NB4 (cell line): Measurements from ENCODE around the gene CUX1.

ENCODE experiments used
- DNase-seq: peaks from one replicate; pipeline ENCODE4 v3.0.0; 2010; ENCODE audit warnings: low read depth
- H3K4me3 ChIP-seq: one replicate; pipeline ENCODE4 v1.5.1; 2011; ENCODE audit warnings: mild to moderate bottlenecking, low read depth, low read length, moderate library complexity
- MYC ChIP-seq: IDR thresholded peaks from 2 replicates; pipeline ENCODE4 v1.6.1; 2011; ENCODE audit warnings: low read depth, low read length
- POLR2A ChIP-seq: IDR thresholded peaks from 2 replicates; pipeline ENCODE4 v1.6.1; 2011; ENCODE audit warnings: mild to moderate bottlenecking; ENCODE audit not compliant: insufficient read length; ENCODE audit errors: extremely low read depth
- TF ChIP-seq, protein P1 (sequence below): IDR thresholded peaks from 2 replicates; pipeline ENCODE4 v1.6.1; 2011; ENCODE audit warnings: low read depth, low read length
- TF ChIP-seq, protein P2 (sequence below): IDR thresholded peaks from one replicate; pipeline ENCODE4 v1.5.1; 2012; ENCODE audit warnings: low read depth, low read length

Gene CUX1

GRCh38 chr7:102251531-102252365 lies 434.3 kb downstream of the CUX1 start:
- TF ChIP-seq POLR2A (no peak), MYC (no peak)
- TF ChIP-seq, protein P1, sequence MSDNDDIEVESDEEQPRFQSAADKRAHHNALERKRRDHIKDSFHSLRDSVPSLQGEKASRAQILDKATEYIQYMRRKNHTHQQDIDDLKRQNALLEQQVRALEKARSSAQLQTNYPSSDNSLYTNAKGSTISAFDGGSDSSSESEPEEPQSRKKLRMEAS: no peak
- TF ChIP-seq, protein P2, sequence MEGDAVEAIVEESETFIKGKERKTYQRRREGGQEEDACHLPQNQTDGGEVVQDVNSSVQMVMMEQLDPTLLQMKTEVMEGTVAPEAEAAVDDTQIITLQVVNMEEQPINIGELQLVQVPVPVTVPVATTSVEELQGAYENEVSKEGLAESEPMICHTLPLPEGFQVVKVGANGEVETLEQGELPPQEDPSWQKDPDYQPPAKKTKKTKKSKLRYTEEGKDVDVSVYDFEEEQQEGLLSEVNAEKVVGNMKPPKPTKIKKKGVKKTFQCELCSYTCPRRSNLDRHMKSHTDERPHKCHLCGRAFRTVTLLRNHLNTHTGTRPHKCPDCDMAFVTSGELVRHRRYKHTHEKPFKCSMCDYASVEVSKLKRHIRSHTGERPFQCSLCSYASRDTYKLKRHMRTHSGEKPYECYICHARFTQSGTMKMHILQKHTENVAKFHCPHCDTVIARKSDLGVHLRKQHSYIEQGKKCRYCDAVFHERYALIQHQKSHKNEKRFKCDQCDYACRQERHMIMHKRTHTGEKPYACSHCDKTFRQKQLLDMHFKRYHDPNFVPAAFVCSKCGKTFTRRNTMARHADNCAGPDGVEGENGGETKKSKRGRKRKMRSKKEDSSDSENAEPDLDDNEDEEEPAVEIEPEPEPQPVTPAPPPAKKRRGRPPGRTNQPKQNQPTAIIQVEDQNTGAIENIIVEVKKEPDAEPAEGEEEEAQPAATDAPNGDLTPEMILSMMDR: no peak
- no peak for DNase-seq
- no peak overlapping the region for H3K4me3 ChIP-seq

DNA sequence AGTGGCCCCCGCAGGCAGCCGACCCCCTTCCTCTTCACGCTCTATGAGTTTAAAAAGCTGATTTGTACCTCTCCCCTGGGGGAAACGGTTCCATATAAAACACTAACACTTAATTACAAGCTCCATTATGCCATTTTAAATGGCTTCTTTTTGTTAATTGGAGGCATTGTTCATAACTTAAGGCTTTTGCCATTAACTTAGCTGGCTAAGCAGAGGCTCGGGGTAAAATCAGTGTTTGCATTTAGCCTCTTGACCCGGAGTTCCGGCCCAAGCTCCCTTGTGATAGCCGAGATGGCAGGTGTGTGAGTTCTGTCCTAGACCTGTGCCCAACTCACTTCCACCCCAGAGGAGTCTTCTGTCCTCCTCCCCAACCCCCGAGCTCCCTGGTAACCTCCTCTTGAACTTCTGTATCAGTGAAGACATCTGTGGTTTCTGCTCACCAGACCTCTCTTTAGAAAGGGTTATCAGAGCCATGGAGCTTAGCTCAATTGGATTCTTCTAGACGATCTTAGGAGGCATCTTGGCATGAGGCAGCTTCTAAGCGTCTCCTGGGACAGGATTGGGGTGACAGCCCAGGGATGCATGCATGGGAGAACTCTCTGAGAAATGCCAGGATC lies 435.0 kb downstream of the CUX1 start:
- TF ChIP-seq POLR2A (no peak), MYC (no peak)
- TF ChIP-seq, protein P2: no peak
- TF ChIP-seq, protein P1: no peak
- no peak for DNase-seq

GRCh38 chr7:102253066-102253972 lies 435.9 kb downstream of the CUX1 start:
- no peak for DNase-seq
- H3K4me3 ChIP-seq: no peak overlapping the region
- TF ChIP-seq MYC: no peak
- TF ChIP-seq, protein P2: no peak
- TF ChIP-seq, protein P1: no peak
- no peak for TF ChIP-seq POLR2A

More for the DNA sequence above, 435.0 kb downstream of the CUX1 start:
- H3K4me3 ChIP-seq: no peak overlapping the region

DNA sequence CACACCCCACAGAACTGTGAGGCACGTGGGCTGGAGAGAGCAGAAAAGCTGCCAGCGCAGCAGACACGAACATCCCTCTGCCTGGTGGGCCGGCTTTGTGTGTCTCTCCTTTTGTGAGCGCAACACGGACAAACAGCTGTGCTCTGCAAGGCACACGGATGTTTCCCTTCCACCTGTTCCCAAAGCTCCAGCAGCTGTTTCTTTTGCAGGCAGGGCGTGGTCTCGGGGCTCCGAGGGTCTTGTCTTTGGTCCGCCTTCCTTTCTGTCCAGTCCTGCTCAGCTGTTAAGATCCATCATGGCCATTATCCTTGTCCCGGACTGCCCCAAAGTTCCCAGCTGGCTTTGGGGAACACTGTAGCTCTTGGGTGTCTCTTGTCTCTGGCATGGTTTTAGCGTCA lies 436.5 kb downstream of the CUX1 start:
- no peak for DNase-seq
- H3K4me3 ChIP-seq: no peak overlapping the region
- no peak for TF ChIP-seq POLR2A
- no peak for TF ChIP-seq MYC
- TF ChIP-seq, protein P1: no peak
- TF ChIP-seq, protein P2: no peak

GRCh38 chr7:102254521-102254920 lies 437.1 kb downstream of the CUX1 start:
- TF ChIP-seq, protein P2: no peak
- TF ChIP-seq, protein P1: no peak
- TF ChIP-seq POLR2A (no peak), MYC (no peak)
- no peak for DNase-seq
- no peak overlapping the region for H3K4me3 ChIP-seq
